Central memory CD8-positive, alpha-beta T cell (primary cell): ENCODE measurements around the gene HDAC1.
"Not testable (repeated sequence)": the region's sequence is repeated elsewhere in the genome, so short reads cannot be mapped to it uniquely, and the experiment has no call there.

Experiments used
- ATAC-seq: fragments of 150-1000 bp; cut with Tn5 transposase; replicated peaks from 2 replicates; pipeline ENCODE4 v1.10.0; 2022; ENCODE audit warnings: mild to moderate bottlenecking, moderate FRiP score, moderate number of reproducible peaks; ENCODE audit not compliant: poor library complexity, severe bottlenecking; ENCODE audit errors: extremely low read depth
- DNase-seq, 2 donors: peaks; one replicate each; pipeline ENCODE4 v3.0.0; 2021; ENCODE audit warnings: low spot score in 2 of 2
- H3K27ac Mint-ChIP-seq: one replicate; pipeline ENCODE4 v1.8.0; 2022; ENCODE audit warnings: low read depth, mild to moderate bottlenecking, moderate library complexity, mixed read lengths
- H3K27me3 Mint-ChIP-seq: one replicate; pipeline ENCODE4 v1.8.0; 2022; ENCODE audit warnings: mixed read lengths
- H3K36me3 Mint-ChIP-seq: one replicate; pipeline ENCODE4 v1.8.0; 2022; ENCODE audit warnings: mild to moderate bottlenecking, moderate library complexity, mixed read lengths; ENCODE audit not compliant: insufficient read depth
- H3K4me1 Mint-ChIP-seq: one replicate; pipeline ENCODE4 v1.8.0; 2022; ENCODE audit warnings: mixed read lengths
- H3K4me3 Mint-ChIP-seq: one replicate; pipeline ENCODE4 v1.8.0; 2022; ENCODE audit warnings: mild to moderate bottlenecking, moderate library complexity, mixed read lengths
- H3K9me3 Mint-ChIP-seq: one replicate; pipeline ENCODE4 v1.8.0; 2022; ENCODE audit warnings: mixed read lengths

The HDAC1 gene

GRCh38 chr1:32263236-32263593, 28.7 kb upstream of the HDAC1 start:
- H3K4me1 Mint-ChIP-seq, result peaks cover 43% of the 10 kb centered on the region
- peak overlapping the region; percentile 91 for H3K27ac Mint-ChIP-seq
- H3K4me3 Mint-ChIP-seq, result peak overlapping the region; percentile 51
- not testable (repeated sequence) for H3K27me3 Mint-ChIP-seq, ATAC-seq, H3K9me3 Mint-ChIP-seq, DNase-seq
- H3K36me3 Mint-ChIP-seq, result peaks cover 52% of the 10 kb centered on the region

GRCh38 chr1:32263744-32264143, 28.1 kb upstream of the HDAC1 start:
- DNase-seq, result no peak

GRCh38 chr1:32265846-32266245, 26.0 kb upstream of the HDAC1 start:
- Mint-ChIP-seq H3K9me3 (no peaks in the 10 kb centered on the region), H3K4me1 (peaks cover 42% of the 10 kb centered on the region), H3K27ac (peak overlapping the region; percentile 91), H3K27me3 (no peaks in the 10 kb centered on the region), H3K4me3 (peak overlapping the region; percentile 60), H3K36me3 (peaks cover 41% of the 10 kb centered on the region)
- no peak for ATAC-seq
- DNase-seq, result no peak

More at GRCh38 chr1:32263744-32264143, 28.1 kb upstream of the HDAC1 start:
- H3K4me1 Mint-ChIP-seq, result peaks cover 45% of the 10 kb centered on the region
- peak overlapping the region; percentile 91 for H3K27ac Mint-ChIP-seq
- no peaks in the 10 kb centered on the region for H3K9me3 Mint-ChIP-seq
- peak; percentile 91 for ATAC-seq
- H3K36me3 Mint-ChIP-seq, result peaks cover 47% of the 10 kb centered on the region
- H3K27me3 Mint-ChIP-seq, result no peaks in the 10 kb centered on the region
- peak overlapping the region; percentile 70 for H3K4me3 Mint-ChIP-seq

GRCh38 chr1:32266921-32267591, 24.8 kb upstream of the HDAC1 start:
- peaks cover 53% of the 10 kb centered on the region for H3K4me1 Mint-ChIP-seq

GRCh38 chr1:32269744-32270143, 22.1 kb upstream of the HDAC1 start:
- H3K27ac Mint-ChIP-seq, result peak overlapping the region; percentile 48
- peaks cover 51% of the 10 kb centered on the region for H3K36me3 Mint-ChIP-seq
- ATAC-seq (no peak), DNase-seq (no peak)
- H3K4me1 Mint-ChIP-seq, result peaks cover 61% of the 10 kb centered on the region
- no peak overlapping the region for H3K4me3 Mint-ChIP-seq
- H3K9me3 Mint-ChIP-seq, result no peaks in the 10 kb centered on the region
- H3K27me3 Mint-ChIP-seq, result no peaks in the 10 kb centered on the region

More at GRCh38 chr1:32266921-32267591, 24.8 kb upstream of the HDAC1 start:
- Mint-ChIP-seq H3K27me3 (no peaks in the 10 kb centered on the region), H3K9me3 (no peaks in the 10 kb centered on the region), H3K36me3 (peaks cover 47% of the 10 kb centered on the region), H3K4me3 (peak overlapping the region; percentile 66), H3K27ac (peak overlapping the region; percentile 91)
- DNase-seq (no peak), ATAC-seq (no peak)

GRCh38 chr1:32272557-32273390, 19.1 kb upstream of the HDAC1 start:
- peaks cover 51% of the 10 kb centered on the region for H3K4me1 Mint-ChIP-seq
- H3K4me3 Mint-ChIP-seq, result peak overlapping the region; percentile 75
- peak; percentile 5 for ATAC-seq
- no peaks in the 10 kb centered on the region for H3K27me3 Mint-ChIP-seq
- no peaks in the 10 kb centered on the region for H3K9me3 Mint-ChIP-seq
- peaks cover 66% of the 10 kb centered on the region for H3K36me3 Mint-ChIP-seq
- DNase-seq, result no peak
- peak overlapping the region; percentile 97 for H3K27ac Mint-ChIP-seq

GRCh38 chr1:32273391-32274208, 18.3 kb upstream of the HDAC1 start:
- ATAC-seq, result peak; percentile 97
- peaks cover 51% of the 10 kb centered on the region for H3K4me1 Mint-ChIP-seq
- H3K36me3 Mint-ChIP-seq, result peaks cover 75% of the 10 kb centered on the region

GRCh38 chr1:32274646-32275340, 17.1 kb upstream of the HDAC1 start:
- H3K9me3 Mint-ChIP-seq, result no peaks in the 10 kb centered on the region
- DNase-seq, result no peak
- H3K27ac Mint-ChIP-seq, result peak overlapping the region; percentile 97
- H3K36me3 Mint-ChIP-seq, result peaks cover 82% of the 10 kb centered on the region
- no peaks in the 10 kb centered on the region for H3K27me3 Mint-ChIP-seq
- H3K4me1 Mint-ChIP-seq, result peaks cover 45% of the 10 kb centered on the region
- ATAC-seq, result no peak
- peak overlapping the region; percentile 51 for H3K4me3 Mint-ChIP-seq

More at GRCh38 chr1:32273391-32274208, 18.3 kb upstream of the HDAC1 start:
- peak overlapping the region; percentile 97 for H3K27ac Mint-ChIP-seq
- peak; percentile 57 to 70 for DNase-seq
- H3K9me3 Mint-ChIP-seq, result no peaks in the 10 kb centered on the region
- no peaks in the 10 kb centered on the region for H3K27me3 Mint-ChIP-seq
- peak overlapping the region; percentile 75 for H3K4me3 Mint-ChIP-seq

- peaks cover 45% of the 10 kb centered on the region for H3K4me1 Mint-ChIP-seq
- H3K27me3 Mint-ChIP-seq, result no peaks in the 10 kb centered on the region
- no peak overlapping the region for H3K27ac Mint-ChIP-seq
- H3K4me3 Mint-ChIP-seq, result no peak overlapping the region
- DNase-seq (no peak), ATAC-seq (no peak)
- H3K9me3 Mint-ChIP-seq, result no peaks in the 10 kb centered on the region
- H3K36me3 Mint-ChIP-seq, result peaks cover 86% of the 10 kb centered on the region
Measured at GRCh38 chr1:32275424-32275823, 16.5 kb upstream of the HDAC1 start.

GRCh38 chr1:32276032-32276782, 15.7 kb upstream of the HDAC1 start:
- Mint-ChIP-seq H3K4me1 (peaks cover 42% of the 10 kb centered on the region), H3K9me3 (no peaks in the 10 kb centered on the region), H3K4me3 (no peak overlapping the region), H3K27me3 (no peaks in the 10 kb centered on the region), H3K27ac (peak overlapping the region; percentile 35), H3K36me3 (peaks cover 88% of the 10 kb centered on the region)
- DNase-seq (no peak), ATAC-seq (no peak)

GRCh38 chr1:32284777-32285176, 7.1 kb upstream of the HDAC1 start:
- ATAC-seq, DNase-seq, H3K27me3 Mint-ChIP-seq, H3K4me3 Mint-ChIP-seq, H3K4me1 Mint-ChIP-seq, H3K27ac Mint-ChIP-seq, H3K9me3 Mint-ChIP-seq: not testable (repeated sequence)
- peaks cover 63% of the 10 kb centered on the region for H3K36me3 Mint-ChIP-seq
